HFFc6 (cell line): ENCODE results near the gene MAP4K1. TPM values are rescaled to one million over a fixed set of nuclear protein-coding genes. Genes with fewer than 3 reads are reported as not detected.
"Not testable (repeated sequence)": the region's sequence is repeated elsewhere in the genome, so short reads cannot be mapped to it uniquely, and the experiment has no call there.

ENCODE experiments used
- DNase-seq: peaks from one replicate; pipeline ENCODE4 v3.0.0-alpha.2; 2018
- H3K27ac Mint-ChIP-seq: 2 replicates; pipeline ENCODE4 v1.8.0; 2020; ENCODE audit warnings: mild to moderate bottlenecking, mixed read lengths
- H3K27me3 Mint-ChIP-seq: 2 replicates; pipeline ENCODE4 v1.8.0; 2021; ENCODE audit warnings: mild to moderate bottlenecking, moderate library complexity, mixed read lengths; ENCODE audit not compliant: insufficient read depth
- H3K36me3 Mint-ChIP-seq: 2 replicates; pipeline ENCODE4 v1.8.0; 2021; ENCODE audit warnings: low read depth, mixed read lengths
- H3K4me1 Mint-ChIP-seq: 2 replicates; pipeline ENCODE4 v1.8.0; 2020; ENCODE audit warnings: low read depth, mixed read lengths
- H3K4me3 Mint-ChIP-seq: 2 replicates; pipeline ENCODE4 v1.8.0; 2020; ENCODE audit warnings: mild to moderate bottlenecking, moderate library complexity, mixed read lengths
- H3K9me3 Mint-ChIP-seq: 2 replicates; pipeline ENCODE4 v1.8.0; 2020; ENCODE audit warnings: mild to moderate bottlenecking, mixed read lengths
- CTCF ChIP-seq: fragments of 200-600 bp; sonication (generic); IDR thresholded peaks from 2 replicates; pipeline ENCODE4 v1.5.0; 2021; ENCODE audit warnings: antibody characterized with exemption, mild to moderate bottlenecking
- total RNA-seq, 6 experiments: library from RNA; stranded (reverse); fragmentation: NEBNext Ultra II Directional; extraction: Animal tissue kit (Norgen Biotek cat#: 25700); gene quantifications; 2 replicates in 1 of 6; 3 replicates in 5 of 6; pipeline ENCODE4 v1.2.3, GENCODE V29; 2021

MAP4K1 gene
- total RNA-seq, 6 experiments from 2014 or later: 0.27 to 0.74 (median 0.28) TPM; not detected in 3

GRCh38 chr19:38561053-38561606 lies 56.6 kb downstream of the MAP4K1 start:
- H3K4me1 Mint-ChIP-seq: peaks cover 9% of the 10 kb centered on the region
- DNase-seq: no peak
- no peaks in the 10 kb centered on the region for H3K9me3 Mint-ChIP-seq
- H3K27ac Mint-ChIP-seq: no peak overlapping the region
- H3K36me3 Mint-ChIP-seq: no peaks in the 10 kb centered on the region
- no peak overlapping the region for H3K4me3 Mint-ChIP-seq
- peaks cover 29% of the 10 kb centered on the region for H3K27me3 Mint-ChIP-seq
- no peak for TF ChIP-seq CTCF

GRCh38 chr19:38559428-38560401 lies 58.0 kb downstream of the MAP4K1 start:
- H3K27ac Mint-ChIP-seq: no peak overlapping the region
- TF ChIP-seq CTCF: no peak

GRCh38 chr19:38558933-38559332 lies 58.8 kb downstream of the MAP4K1 start:
- not testable (repeated sequence) for H3K36me3 Mint-ChIP-seq, H3K27ac Mint-ChIP-seq, DNase-seq, H3K9me3 Mint-ChIP-seq, H3K4me1 Mint-ChIP-seq, H3K4me3 Mint-ChIP-seq
- peaks cover 22% of the 10 kb centered on the region for H3K27me3 Mint-ChIP-seq

More at GRCh38 chr19:38559428-38560401, 58.0 kb downstream of the MAP4K1 start:
- H3K4me1 Mint-ChIP-seq: peaks cover 9% of the 10 kb centered on the region
- H3K36me3 Mint-ChIP-seq: no peaks in the 10 kb centered on the region
- H3K9me3 Mint-ChIP-seq: no peaks in the 10 kb centered on the region
- peak; percentile 11 for DNase-seq
- H3K27me3 Mint-ChIP-seq: peaks cover 26% of the 10 kb centered on the region
- H3K4me3 Mint-ChIP-seq: no peak overlapping the region

GRCh38 chr19:38557205-38557799 lies 60.5 kb downstream of the MAP4K1 start:
- peaks cover 9% of the 10 kb centered on the region for H3K4me1 Mint-ChIP-seq
- DNase-seq: no peak
- H3K27me3 Mint-ChIP-seq: peaks cover 10% of the 10 kb centered on the region
- TF ChIP-seq CTCF: no peak
- H3K4me3 Mint-ChIP-seq: no peak overlapping the region
- H3K9me3 Mint-ChIP-seq: no peaks in the 10 kb centered on the region
- H3K36me3 Mint-ChIP-seq: no peaks in the 10 kb centered on the region
- H3K27ac Mint-ChIP-seq: no peak overlapping the region

- H3K27me3 Mint-ChIP-seq: peaks cover 8% of the 10 kb centered on the region
- H3K4me1 Mint-ChIP-seq: peaks cover 9% of the 10 kb centered on the region
- H3K9me3 Mint-ChIP-seq: no peaks in the 10 kb centered on the region
- peak; percentile 49 for TF ChIP-seq CTCF
- H3K27ac Mint-ChIP-seq: no peak overlapping the region
- peak; percentile 3 for DNase-seq
- no peak overlapping the region for H3K4me3 Mint-ChIP-seq
- no peaks in the 10 kb centered on the region for H3K36me3 Mint-ChIP-seq
These were observed 61.1 kb downstream of the MAP4K1 start for GRCh38 chr19:38556521-38557174.
